ENCODE results near the gene DIAPH1.

The DIAPH1 gene

DNA sequence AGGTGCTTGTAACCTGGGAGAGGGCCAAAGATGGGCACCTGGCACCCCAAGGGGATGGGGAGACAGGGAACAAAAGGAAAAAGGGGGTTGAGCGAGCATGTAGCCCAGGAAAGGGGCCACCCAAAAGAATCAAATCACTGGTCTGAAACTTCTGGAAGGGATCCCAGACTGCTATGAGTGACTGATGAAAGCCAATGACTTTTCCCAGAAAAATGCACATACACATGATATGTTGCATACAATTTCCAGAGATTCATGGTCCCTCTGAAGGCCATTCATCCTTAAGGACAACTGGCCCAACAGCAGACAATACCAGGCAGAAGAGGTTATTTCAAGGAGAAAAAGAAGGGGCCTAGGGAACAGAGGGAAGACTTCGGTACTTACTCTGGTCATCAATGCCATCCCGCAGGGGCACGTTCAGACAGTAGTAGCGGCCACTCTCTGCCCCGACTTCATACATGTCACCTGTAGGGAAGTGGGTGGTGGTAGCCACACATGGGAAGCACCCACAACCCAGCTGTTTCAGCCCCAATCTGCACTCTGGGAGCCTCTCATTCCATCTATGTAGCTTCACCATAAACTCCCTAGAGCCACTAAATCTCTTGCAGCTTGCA, 9.5 kb upstream of the DIAPH1 start:
- Mint-ChIP-seq H3K27me3 (ENCODE audit: low read depth) (no peaks in the 10 kb centered on the region), H3K9me3 (no peaks in the 10 kb centered on the region), H3K36me3 (ENCODE audit: low read depth) (peaks cover 79% of the 10 kb centered on the region), H3K4me3 (no peak overlapping the region), H3K27ac (no peak overlapping the region), H3K4me1 (peaks cover 7% of the 10 kb centered on the region)
- TF ChIP-seq CTCF (IDR thresholded peaks at IDR 0.05; ENCODE audit: unreplicated experiment in 3 of 3) = no peak

- H3K36me3 Mint-ChIP-seq (ENCODE audit: low read depth) = peaks cover 60% of the 10 kb centered on the region
- no peaks in the 10 kb centered on the region for H3K27me3 Mint-ChIP-seq (ENCODE audit: low read depth)
- peaks cover 10% of the 10 kb centered on the region for H3K4me1 Mint-ChIP-seq
- H3K9me3 Mint-ChIP-seq = no peaks in the 10 kb centered on the region
- no peak for TF ChIP-seq CTCF (IDR thresholded peaks at IDR 0.05; ENCODE audit: unreplicated experiment in 3 of 3)
- H3K4me3 Mint-ChIP-seq = no peak overlapping the region
- peak overlapping the region; percentile 27 to 64 (median 48) for H3K27ac Mint-ChIP-seq
Observed at GRCh38 chr5:141623611-141624010, 4.8 kb upstream of the DIAPH1 start.

- Mint-ChIP-seq H3K27me3 (ENCODE audit: low read depth) (no peaks in the 10 kb centered on the region), H3K36me3 (ENCODE audit: low read depth) (peaks cover 56% of the 10 kb centered on the region)
- TF ChIP-seq CTCF (IDR thresholded peaks at IDR 0.05; ENCODE audit: unreplicated experiment in 3 of 3) = no peak
Observed at GRCh38 chr5:141623186-141623585, 4.4 kb upstream of the DIAPH1 start.

DNA sequence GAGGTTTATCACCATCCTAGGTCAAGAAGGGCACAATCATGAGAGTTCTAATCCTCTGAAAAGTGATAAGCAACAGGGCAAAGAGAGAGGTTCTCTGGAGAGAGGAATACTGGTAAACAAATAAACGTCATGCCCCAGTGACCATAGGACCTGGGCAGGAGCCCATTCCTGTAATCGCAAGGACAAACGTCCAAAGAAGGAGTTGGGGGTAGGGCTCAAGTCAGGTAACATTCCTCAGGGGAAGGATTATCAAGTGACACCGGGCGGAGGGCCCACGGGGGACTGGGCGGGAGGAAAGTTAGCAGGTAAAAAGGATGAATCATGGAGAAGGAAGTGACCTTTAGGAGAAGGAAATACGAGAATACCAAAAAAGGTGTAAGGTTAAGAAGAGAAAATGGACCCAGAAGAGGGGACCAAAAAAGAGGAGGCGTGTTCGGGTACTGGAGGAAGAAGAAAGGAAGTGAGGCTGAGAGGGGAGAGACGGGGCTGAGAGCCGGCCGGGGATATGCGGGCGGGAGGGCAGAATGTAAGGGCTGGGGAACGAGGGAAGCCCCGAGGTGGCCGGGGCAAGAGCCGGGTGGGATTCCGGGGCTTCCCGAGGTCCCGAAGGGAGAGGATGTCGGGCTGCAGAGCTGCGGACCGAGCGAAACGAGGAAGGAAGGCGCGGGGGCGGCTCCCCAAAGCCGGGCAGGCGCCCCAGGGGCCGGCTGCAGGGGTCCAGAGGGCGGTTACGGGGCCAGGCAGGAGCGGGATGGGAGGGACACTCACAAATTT, 583 bp downstream of the DIAPH1 start:
- H3K27ac Mint-ChIP-seq = peak overlapping the region; percentile 88 to 98 (median 91)
- no peaks in the 10 kb centered on the region for H3K27me3 Mint-ChIP-seq (ENCODE audit: low read depth)

More at GRCh38 chr5:141623186-141623585, 4.4 kb upstream of the DIAPH1 start:
- Mint-ChIP-seq H3K4me1 (peaks cover 11% of the 10 kb centered on the region), H3K4me3 (no peak overlapping the region), H3K27ac (peak overlapping the region; percentile 27 to 64 (median 48)), H3K9me3 (no peaks in the 10 kb centered on the region)

GRCh38 chr5:141617682-141618029, 1.1 kb downstream of the DIAPH1 start:
- H3K27ac Mint-ChIP-seq = peak overlapping the region; percentile 88 to 98 (median 91)
- H3K4me1 Mint-ChIP-seq = peaks cover 26% of the 10 kb centered on the region
- H3K4me3 Mint-ChIP-seq = peak overlapping the region; percentile 96 to 98 (median 96)
- no peak for TF ChIP-seq CTCF (IDR thresholded peaks at IDR 0.05; ENCODE audit: unreplicated experiment in 3 of 3)
- no peaks in the 10 kb centered on the region for H3K27me3 Mint-ChIP-seq (ENCODE audit: low read depth)
- no peaks in the 10 kb centered on the region for H3K9me3 Mint-ChIP-seq
- peaks cover 13% of the 10 kb centered on the region for H3K36me3 Mint-ChIP-seq (ENCODE audit: low read depth)

More for the DNA sequence above, 583 bp downstream of the DIAPH1 start:
- no peak for TF ChIP-seq CTCF (IDR thresholded peaks at IDR 0.05; ENCODE audit: unreplicated experiment in 3 of 3)
- H3K4me3 Mint-ChIP-seq = peak overlapping the region; percentile 96 to 98 (median 96)
- H3K36me3 Mint-ChIP-seq (ENCODE audit: low read depth) = peaks cover 16% of the 10 kb centered on the region
- H3K9me3 Mint-ChIP-seq = no peaks in the 10 kb centered on the region
- H3K4me1 Mint-ChIP-seq = peaks cover 28% of the 10 kb centered on the region

Data from nephron (organoid).